ENCODE measurements around the gene FAM83C. TPM values are rescaled to one million over a fixed set of nuclear protein-coding genes. Genes with fewer than 3 reads are reported as not detected.

FAM83C gene
- total and polyA plus RNA-seq, 2 donors (not counting 1 experiment from before 2014, with no cell fraction given), result not detected

- Mint-ChIP-seq H3K27me3 (peaks cover 24% of the 10 kb centered on the region), H3K4me1 (no peaks in the 10 kb centered on the region), H3K9me3 (ENCODE audit: insufficient read depth) (no peaks in the 10 kb centered on the region), H3K27ac (no peak overlapping the region), H3K4me3 (no peak overlapping the region)
- Histone ChIP-seq H3K9ac (ENCODE audit: low read length) (no peak overlapping the region), H3K4me3 (ENCODE audit: control extremely low read depth in 1 of 5, extremely low read depth in 1 of 5, insufficient read depth in 1 of 5, low read depth in 2 of 5, low read length in 4 of 5) (no peak overlapping the region), H2AFZ (ENCODE audit: insufficient read depth, low read depth, low read length, poor library complexity, severe bottlenecking) (no peak overlapping the region), H3K36me3 (replicated peaks in 1 of 2; ENCODE audit: control extremely low read depth in 1 of 2, control insufficient read depth in 1 of 2, extremely low read depth in 1 of 2, insufficient read depth in 2 of 2, low read length in 1 of 2) (no peaks in the 10 kb centered on the region), H3K9me3 (ENCODE audit: control extremely low read depth in 1 of 3, control insufficient read depth in 2 of 3, insufficient read depth in 1 of 3, low read length in 2 of 3) (no peaks in the 10 kb centered on the region), H4K20me1 (ENCODE audit: control insufficient read depth, insufficient read depth, low read length, poor library complexity, severe bottlenecking) (no peaks in the 10 kb centered on the region), H3K4me1 (ENCODE audit: control insufficient read depth in 2 of 2, insufficient read depth in 2 of 2, low read length in 2 of 2) (no peaks in the 10 kb centered on the region), H3K27ac (ENCODE audit: low read length in 2 of 2) (no peak overlapping the region), H3K4me2 (replicated peaks; ENCODE audit: low read depth, low read length, poor library complexity, severe bottlenecking) (no peak overlapping the region), H3K79me2 (ENCODE audit: control insufficient read depth, insufficient read depth, low read length) (no peaks in the 10 kb centered on the region), H3K27me3 (replicated peaks in 1 of 4; ENCODE audit: control extremely low read depth in 1 of 4, control insufficient read depth in 3 of 4, insufficient read depth in 4 of 4, low read length in 3 of 4) (peaks cover 0 to 12% (median 3%) of the 10 kb centered on the region in 4 experiments)
- ChIA-PET POLR2A (no interaction called here), CTCF (interaction anchor here (2.5 kb wide), 1 partner anchor 11 kb away, joined by 6 read pairs; no protein-coding TSS in a partner anchor)
- intact Hi-C loops (cut with micrococcal nuclease), result no loop called here
- TF ChIP-seq CTCF (IDR thresholded peaks at IDR 0.05) (no peak), EZH2 (IDR thresholded peaks at IDR 0.05; ENCODE audit: borderline replicate concordance, insufficient read depth, low read depth, low read length, poor library complexity, severe bottlenecking) (no peak)
- ATAC-seq (ENCODE audit: low read depth) (no peak), DNase-seq (no peak)
- 94% methylated on average over 21 of the region's 23 CpGs for WGBS (ENCODE audit: insufficient coverage)
These were observed 470 bp upstream of the FAM83C start for GRCh38 chr20:35292504-35293285.

GRCh38 chr20:35290887-35291417 lies 1.3 kb downstream of the FAM83C start:
- Histone ChIP-seq H3K4me1 (ENCODE audit: control insufficient read depth in 2 of 2, insufficient read depth in 2 of 2, low read length in 2 of 2) (no peaks in the 10 kb centered on the region), H2AFZ (ENCODE audit: insufficient read depth, low read depth, low read length, poor library complexity, severe bottlenecking) (no peak overlapping the region), H4K20me1 (ENCODE audit: control insufficient read depth, insufficient read depth, low read length, poor library complexity, severe bottlenecking) (no peaks in the 10 kb centered on the region), H3K36me3 (replicated peaks in 1 of 2; ENCODE audit: control extremely low read depth in 1 of 2, control insufficient read depth in 1 of 2, extremely low read depth in 1 of 2, insufficient read depth in 2 of 2, low read length in 1 of 2) (no peaks in the 10 kb centered on the region), H3K4me3 (ENCODE audit: control extremely low read depth in 1 of 5, extremely low read depth in 1 of 5, insufficient read depth in 1 of 5, low read depth in 2 of 5, low read length in 4 of 5) (no peak overlapping the region), H3K27me3 (replicated peaks in 1 of 4; ENCODE audit: control extremely low read depth in 1 of 4, control insufficient read depth in 3 of 4, insufficient read depth in 4 of 4, low read length in 3 of 4) (peaks cover 0 to 6% (median 3%) of the 10 kb centered on the region in 4 experiments), H3K27ac (ENCODE audit: low read length in 2 of 2) (no peak overlapping the region), H3K9me3 (ENCODE audit: control extremely low read depth in 1 of 3, control insufficient read depth in 2 of 3, insufficient read depth in 1 of 3, low read length in 2 of 3) (no peaks in the 10 kb centered on the region), H3K79me2 (ENCODE audit: control insufficient read depth, insufficient read depth, low read length) (no peaks in the 10 kb centered on the region), H3K4me2 (replicated peaks; ENCODE audit: low read depth, low read length, poor library complexity, severe bottlenecking) (no peak overlapping the region), H3K9ac (ENCODE audit: low read length) (no peak overlapping the region)
- H3K27me3 Mint-ChIP-seq, result peaks cover 24% of the 10 kb centered on the region
- WGBS (ENCODE audit: insufficient coverage), result 90% methylated on average over 5 of the region's 7 CpGs
- ChIA-PET POLR2A (no interaction called here), CTCF (interaction anchor here (5.3 kb wide), 1 partner anchor 14 kb away, joined by 20 read pairs; no protein-coding TSS in a partner anchor)
- ATAC-seq (ENCODE audit: low read depth) (no peak), DNase-seq (no peak)
- TF ChIP-seq CTCF (IDR thresholded peaks at IDR 0.05), result no peak
- no peak for TF ChIP-seq EZH2 (IDR thresholded peaks at IDR 0.05; ENCODE audit: borderline replicate concordance, insufficient read depth, low read depth, low read length, poor library complexity, severe bottlenecking)
- H3K4me1 Mint-ChIP-seq, result peaks cover 2% of the 10 kb centered on the region
- H3K4me3 Mint-ChIP-seq, result no peak overlapping the region
- no peak overlapping the region for H3K27ac Mint-ChIP-seq
- intact Hi-C loops (cut with micrococcal nuclease), result no loop called here
- no peaks in the 10 kb centered on the region for H3K9me3 Mint-ChIP-seq (ENCODE audit: insufficient read depth)
